HG03442 (cell line): ENCODE results near the gene USB1.

Experiments used
- ATAC-seq: cut with Tn5 transposase; IDR thresholded peaks from one replicate; pipeline ENCODE4 v1.9.1; 2021; ENCODE audit warnings: mild to moderate bottlenecking, moderate library complexity; ENCODE audit not compliant: unreplicated experiment

USB1 gene

DNA sequence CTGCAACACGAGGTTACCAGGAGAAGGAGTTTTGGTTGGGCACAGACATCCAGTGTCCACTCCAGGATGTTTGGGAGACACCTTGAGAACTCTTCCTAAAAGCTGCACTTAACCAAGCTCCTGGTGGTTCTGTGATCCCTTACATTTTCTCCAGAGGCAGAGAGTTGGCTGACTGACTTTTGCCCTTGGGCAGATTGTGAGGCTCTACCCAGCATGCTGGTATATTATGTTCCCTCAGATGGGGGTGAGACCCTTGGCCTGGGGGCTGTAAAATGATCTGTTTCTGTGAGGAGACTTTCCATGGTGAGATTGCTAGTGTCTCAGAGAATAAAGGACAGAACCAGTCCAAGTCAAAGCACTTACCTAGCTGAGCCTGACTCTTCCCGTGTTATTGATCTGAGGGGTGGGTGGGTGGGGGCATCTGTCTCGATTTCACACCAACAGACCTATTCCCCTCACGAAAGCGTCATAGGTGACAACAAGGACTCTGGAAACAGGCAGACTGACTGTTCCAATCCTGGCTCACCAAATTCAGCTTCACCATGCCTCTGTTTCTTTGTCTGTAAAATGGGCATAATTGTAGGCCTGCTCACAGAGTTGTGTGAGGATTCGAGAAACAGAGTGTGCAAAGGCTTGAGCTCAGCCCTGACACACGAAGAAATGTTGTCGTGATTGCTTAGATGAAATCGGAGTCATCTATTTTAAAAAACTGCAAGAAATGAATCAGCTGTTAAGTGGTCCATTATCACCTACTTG lies 12.2 kb downstream of the USB1 start:
- no peak for ATAC-seq

DNA sequence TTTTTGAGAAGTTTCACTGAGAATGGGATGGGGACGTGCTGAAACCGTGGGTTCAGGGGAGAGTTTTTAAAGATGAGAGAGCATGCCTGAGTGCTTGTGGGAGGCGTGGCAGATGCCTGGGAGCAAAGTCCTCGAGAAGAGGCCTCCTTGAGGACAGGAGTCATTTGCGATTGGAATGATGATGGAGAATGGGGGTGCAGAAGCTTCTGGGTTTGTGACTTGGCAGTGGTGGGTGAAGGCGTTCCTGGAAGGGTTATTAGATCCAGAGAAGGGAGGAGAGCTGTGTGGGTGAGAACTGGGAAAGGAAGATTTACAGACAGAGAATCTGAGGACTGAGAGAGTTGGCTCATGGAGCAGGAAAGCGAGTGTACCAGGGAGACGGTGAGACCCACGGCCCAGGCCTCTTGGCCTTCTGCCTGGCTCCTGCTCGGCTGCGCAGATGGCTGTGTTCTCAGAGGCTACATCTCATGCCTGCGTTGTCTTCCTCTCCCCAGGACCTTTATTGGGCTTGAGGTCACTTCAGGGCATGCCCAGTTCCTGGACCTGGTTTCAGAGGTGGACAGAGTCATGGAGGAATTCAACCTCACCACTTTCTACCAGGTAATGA lies 15.7 kb downstream of the USB1 start:
- no peak for ATAC-seq

DNA sequence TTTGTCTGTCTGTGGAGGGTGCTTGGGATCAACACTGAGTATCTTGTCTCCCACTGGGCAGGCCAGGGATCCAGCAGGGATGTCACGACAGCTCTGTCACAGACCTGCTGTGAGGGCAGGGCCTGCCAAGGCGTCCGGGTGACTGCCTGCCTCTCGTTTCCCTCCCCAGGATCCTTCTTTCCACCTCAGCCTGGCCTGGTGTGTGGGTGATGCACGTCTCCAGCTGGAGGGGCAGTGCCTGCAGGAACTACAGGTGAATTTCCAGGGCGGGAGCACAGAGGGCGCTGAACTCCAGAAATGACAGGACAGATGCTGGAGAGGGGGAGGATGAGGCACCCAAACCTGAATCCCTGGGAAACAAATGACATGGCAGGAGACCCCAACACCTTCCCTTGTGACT lies 17.6 kb downstream of the USB1 start:
- no peak for ATAC-seq

DNA sequence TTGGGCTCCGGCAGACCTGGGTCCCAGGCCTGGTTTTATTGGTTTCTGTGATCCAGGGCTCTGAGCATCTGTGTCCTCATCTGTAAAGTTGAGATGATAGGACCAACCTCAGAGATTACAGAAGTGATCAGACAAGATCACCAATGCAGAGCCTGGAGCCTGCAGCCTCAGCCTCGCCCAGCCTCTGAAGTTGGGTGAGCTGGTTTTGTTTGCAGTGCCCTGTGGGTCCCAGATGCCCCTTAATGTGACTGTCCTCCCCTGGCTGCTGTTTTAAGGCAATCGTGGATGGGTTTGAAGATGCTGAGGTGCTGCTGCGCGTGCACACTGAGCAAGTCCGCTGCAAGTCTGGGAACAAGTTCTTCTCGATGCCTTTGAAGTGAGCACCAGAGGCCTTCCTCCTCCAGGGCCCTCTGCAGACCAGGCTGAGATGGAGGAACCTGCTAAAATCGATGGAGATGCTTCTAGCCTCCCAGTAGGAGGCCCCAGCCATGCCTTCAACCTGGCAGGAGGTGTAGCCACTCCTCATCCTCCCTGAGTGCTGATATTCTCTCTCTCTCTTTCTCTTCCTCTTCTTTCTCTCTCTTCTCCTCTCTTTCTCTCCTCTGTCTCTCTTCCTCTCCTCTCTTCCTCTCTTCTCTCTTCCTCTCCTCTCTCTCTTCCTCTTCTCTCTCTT lies 18.8 kb downstream of the USB1 start:
- no peak for ATAC-seq

DNA sequence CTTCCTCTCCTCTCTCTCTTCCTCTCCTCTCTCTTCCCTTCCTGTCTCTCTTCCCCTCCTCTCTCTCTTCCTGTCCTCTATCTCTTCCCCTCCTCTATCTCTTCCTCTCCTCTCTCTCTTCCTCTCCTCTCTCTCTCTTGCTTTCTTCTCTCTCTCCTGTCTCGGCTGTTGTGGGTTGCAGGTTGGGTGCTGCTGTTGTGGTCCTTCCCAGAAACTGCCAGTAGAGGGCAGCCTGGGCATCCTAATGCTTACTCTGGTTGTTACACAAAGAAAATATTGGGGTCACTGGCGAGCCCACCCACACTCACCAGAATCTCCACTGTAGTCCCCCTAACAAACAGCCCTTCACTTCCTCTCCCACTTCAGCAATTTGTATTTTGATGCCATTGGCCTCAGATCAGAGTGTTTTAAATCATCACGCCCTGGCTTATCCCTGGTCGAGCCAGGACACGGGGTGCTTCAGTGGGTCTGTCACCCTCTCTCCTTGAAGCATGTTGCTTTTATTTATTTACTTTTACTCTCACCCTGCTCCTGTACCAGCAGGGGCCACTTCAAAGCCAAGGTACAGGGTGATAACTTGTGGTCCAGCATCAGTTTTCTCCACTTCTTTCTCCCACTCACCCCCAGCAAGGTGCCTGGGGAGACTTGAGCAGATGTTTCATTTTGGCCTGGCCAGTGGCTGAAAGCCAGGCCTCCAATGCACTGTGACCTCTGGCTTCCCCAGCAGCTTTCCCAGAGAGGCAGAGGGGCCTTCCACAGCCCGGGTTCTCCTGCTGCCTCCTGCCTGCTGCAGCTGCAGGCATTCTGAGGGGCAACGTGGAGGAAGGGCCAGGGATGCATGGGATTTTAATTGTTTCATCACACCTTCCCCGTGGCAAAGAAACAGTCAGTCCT lies 19.7 kb downstream of the USB1 start:
- no peak for ATAC-seq

DNA sequence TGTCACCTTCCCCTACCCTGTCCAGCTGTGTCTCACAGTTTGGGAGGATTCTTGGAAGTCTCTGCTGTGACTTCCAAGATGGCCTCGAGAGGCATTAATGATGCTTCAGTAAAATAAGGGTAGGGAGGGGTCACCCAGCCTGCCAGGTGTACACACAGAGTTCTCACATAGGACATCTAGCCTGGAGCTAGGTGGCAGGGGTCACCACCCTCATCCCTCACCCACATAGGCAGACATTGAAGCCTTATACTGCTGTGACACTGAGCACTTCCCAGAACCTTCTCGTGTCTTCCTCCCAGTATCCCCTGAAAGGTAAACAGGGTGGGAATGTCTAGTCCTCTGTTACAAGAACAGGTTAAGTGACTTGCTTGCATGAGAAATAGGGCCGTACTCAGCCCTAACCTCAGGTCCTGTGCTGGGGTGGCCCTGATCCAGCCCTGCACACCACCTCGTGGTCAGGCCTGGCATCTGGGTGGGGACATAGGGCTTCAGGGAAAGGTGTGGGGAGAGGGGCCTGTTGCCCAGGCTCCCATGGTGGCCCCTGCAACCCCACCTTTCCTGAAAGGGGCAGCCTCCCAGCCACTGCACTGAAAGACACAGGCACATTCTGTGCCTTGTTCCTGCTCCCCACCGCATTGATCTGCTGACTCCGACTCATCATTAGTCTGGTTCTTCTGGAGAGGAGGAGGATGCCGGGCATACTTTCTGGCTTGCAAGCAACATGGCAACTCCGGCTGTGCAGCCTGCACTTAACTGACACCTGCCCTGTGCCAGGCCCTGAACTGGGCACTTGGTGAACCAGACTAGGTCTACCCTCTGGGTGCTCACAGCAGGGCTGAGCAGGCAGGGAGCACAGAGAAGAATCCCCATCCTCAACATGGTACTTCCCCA lies 20.7 kb downstream of the USB1 start:
- no peak for ATAC-seq

DNA sequence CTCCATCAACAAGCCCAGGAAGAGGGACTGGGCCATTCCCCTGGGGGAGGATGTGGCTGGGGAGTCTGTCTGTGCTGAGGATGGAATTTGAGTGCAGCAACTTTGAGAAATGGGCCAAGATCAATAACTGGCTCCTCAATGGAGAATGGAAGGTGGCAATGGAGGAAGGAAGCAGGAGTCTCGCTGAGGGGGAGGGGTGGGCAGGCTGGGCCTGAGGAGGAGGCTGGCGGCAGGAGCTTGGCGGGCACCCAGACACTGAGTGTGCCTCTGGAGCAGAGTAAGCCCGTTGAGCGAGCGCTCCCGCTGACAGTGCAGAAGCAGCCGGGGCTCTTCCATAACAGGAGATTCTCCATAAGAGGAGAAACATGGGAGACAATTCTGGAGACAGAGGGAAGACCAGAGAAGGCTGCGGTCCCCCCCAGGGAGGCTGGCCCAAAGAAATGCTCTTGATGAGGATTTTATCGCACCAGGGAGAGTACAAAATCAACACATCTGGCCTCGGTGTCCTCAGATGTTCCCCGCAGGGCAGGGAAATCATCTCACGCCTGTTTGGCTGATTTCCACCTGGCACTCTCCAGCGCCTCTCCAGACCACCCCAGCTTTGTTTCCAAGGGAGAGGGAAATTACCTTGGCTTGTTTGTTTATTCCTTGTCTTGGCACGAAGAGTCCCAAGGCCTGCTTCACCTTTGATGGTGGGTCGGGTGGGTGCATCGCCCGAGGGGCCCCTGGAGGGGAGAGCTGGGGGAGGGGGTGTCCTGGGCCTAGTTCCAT lies 21.6 kb downstream of the USB1 start:
- no peak for ATAC-seq

DNA sequence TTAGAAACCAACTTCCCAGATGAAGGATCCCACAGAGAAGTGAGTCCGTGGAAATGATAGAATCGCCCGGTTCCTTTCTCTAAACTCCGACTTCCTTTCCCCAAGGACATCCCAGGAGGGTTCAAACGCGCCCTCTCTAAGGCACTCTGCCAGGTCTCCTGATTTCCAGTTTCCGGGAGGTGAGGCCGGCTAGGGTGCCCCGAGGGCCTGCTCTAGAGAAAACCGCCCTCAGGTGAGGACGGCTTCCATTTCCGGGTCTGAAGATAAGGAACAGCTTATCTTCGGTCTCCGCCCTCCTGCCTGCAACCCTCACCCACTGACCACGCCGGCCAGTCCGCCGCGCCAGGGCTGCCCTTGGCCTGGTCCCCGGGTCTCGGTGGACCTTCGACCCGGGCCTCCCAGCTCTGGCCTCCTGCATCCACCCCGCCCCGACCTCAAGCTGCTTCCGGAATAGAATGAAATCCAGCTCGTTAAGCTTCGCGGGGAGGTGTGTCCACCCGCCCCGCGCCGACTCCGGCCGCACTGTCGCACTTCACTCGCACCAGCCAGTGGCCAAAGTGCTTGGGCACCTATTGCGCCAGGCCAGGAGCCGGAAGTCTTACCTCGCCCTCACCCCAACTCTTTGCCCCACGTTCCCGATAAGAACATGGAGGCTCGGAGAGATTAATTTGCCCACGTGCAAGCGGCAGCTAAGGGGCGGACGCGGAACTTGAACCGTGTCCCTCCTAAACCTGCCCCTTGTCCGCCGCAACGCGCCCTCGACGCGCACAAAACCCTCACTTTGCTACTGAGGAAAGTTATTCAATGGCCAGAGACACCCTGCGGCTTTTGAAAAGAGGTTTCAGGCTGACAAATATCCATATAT lies 23.5 kb downstream of the USB1 start:
- no peak for ATAC-seq

DNA sequence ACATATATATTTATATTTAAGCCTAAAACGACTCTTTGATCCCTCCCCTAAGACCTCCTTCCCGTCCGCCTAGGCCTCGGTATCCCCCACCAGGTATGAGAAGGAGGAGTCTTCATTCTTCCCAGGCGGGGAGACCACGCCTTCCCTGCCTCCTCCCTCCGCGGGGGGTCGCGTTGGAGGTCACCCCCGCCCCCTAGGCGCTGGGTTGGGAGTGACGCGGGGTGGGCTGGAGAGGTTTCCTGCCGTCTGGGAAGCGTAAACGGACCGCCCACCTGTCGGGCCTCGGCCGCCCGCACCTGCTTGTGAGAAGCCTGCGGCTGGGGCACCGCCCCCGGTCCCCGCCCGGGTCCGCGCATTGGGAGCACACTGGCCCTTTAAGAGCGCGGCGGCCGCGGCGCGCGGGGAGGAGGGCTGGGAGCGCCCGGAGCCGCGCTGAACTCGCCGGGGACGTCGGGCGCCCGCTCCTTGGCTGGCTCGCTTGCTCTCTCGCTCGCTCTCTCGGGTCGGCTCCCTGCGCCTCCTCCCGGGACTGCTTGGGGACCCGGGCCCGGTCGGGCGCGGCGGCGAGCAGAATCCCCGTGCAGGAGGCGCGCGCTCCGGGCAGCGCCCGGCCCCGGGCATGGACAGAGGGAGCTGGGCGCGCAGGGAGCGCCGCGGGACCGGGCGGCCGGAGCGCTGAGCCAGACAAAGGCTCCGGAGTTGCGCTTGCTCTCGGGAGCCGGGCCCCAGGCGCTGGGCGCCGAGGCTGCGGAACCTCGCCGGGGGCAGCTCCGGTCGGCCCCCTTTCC lies 24.3 kb downstream of the USB1 start, which contains the start of gene MMP15:
MMP15 (plus strand) TSS at position 404 of the 788 bp plus-strand sequence. CDS start 597 bp downstream, outside the sequence.
- ATAC-seq, result peak; percentile 65

DNA sequence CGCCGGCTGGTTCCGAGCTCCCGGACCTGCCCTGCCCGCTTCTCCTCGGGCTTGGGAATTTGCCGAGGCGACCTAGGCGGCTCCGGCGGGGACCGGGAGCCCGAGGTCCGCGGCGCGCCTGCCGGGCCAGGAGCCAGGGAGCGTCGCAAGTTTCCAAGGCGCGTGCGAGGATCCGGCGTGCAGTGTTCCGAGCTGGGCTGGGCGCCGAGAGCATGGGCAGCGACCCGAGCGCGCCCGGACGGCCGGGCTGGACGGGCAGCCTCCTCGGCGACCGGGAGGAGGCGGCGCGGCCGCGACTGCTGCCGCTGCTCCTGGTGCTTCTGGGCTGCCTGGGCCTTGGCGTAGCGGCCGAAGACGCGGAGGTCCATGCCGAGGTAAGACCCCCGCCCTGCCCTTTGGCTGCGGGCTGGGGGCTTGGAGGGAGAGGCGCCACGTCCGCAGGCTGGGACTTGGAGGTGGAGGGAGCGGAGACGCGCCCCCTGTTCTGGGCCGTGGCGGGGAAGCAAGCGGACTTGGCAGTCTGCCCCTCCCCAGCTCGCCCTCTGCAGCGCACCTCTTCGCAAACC lies 25.0 kb downstream of the USB1 start:
- peak; percentile 3 for ATAC-seq

DNA sequence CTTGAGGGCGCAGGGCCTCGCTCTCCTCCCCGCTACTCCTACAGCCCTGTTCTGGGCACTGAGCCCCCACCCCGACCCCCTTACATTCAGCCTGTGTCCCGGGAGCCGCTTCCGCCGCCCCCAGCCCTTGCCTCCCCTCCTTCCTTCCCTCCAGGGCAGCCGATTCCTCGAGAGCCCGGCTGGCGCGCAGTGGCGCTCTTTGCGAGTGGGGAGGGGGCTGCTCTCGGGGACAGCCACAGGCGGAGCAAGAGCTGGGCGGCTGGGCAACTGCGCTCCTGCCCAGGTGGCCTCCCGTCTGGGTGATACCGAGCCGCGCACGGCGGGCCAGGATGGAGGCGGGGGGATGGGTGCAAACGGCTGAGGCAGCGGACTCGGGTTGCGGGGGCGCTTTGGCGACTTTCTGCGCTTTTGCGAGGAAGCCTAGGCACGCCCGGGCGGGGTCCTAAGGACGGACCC lies 25.5 kb downstream of the USB1 start:
- no peak for ATAC-seq

DNA sequence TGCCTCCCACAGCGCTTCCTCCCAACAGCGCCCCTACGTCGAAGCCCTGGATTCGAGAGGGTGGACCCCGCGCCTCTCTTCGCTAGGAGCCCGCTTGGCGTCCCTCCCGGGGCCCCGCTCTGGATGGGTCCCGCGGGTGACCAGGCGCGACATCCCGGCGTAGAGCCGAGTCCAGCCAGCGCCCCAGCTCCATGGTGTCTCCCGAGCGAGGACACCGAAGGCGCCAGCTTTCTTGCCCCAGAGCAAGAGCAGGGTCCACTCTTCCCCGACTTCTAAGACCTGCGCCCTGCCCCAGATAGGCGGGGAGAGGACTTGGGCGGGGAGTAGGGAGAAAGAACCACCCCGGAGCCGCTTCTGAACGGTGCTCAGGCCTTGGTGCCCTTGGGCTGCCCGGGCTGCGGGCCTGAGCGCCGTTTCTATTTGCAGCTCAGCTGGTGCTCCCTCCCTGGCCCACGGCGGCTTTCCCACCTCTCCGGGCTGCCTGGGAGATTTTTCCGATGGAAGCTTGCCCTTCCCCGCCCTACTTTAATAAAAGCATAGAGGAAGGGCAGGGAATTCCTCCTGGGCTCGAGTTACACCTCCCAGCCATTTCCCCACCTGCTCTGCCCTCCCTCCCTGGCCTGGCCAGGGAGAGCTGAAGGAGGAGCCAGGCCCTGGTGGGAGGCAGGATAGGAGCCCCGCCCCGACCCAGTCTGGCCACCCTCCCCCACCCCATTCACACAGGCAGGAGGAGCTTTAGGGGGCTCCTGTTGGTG lies 26.1 kb downstream of the USB1 start:
- ATAC-seq, result no peak

DNA sequence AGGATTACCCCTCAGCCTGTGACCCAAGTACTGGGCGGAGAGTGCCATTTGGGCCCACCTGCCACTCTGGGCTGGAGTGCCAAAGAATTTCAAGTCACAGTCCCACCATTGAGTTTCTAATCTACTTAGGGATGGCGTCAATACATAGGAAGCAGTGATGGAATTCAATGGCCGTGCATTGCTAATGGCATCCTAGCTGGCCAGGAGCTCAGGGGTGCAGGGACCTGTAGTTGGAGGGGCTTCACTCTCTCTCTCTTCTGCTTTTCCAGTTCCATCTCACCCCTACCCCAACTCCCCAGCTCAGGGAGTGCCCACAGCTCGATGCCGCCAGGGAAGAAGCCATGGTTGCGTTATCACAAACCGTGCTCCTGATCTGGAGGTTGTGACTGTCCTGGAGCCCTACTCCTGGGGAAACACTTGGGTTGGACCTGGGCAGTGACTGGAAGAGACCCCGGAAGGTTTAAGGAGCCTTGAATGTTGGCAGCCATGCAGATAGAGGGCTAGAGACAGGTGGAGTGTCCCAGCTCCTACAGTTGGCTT lies 26.8 kb downstream of the USB1 start:
- no peak for ATAC-seq

DNA sequence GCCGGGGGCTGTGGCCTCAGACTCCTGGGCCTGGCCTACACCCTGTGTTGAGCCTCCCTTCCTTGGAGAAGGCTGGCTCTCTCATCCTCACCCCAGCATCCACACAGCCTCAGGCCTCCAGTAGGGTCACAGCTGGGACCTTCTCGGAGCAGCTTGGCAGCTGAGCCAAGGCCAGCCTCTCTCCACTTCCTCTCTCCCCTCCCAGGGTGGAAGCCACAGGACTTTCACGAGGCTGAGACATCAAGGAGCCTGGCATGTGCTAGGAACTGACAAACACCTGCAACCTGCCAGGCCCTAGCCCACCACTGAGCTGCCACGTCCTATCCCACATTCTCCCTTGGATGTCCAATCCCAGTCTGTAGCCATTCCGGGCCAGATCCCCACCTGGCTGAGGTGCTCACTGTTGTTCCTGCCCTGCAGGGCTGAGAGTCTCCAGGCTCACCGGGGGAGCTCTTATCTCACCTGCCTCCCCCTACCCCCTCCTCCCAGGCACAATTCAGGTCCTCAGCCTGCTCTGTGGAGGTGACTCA lies 27.4 kb downstream of the USB1 start:
- no peak for ATAC-seq

DNA sequence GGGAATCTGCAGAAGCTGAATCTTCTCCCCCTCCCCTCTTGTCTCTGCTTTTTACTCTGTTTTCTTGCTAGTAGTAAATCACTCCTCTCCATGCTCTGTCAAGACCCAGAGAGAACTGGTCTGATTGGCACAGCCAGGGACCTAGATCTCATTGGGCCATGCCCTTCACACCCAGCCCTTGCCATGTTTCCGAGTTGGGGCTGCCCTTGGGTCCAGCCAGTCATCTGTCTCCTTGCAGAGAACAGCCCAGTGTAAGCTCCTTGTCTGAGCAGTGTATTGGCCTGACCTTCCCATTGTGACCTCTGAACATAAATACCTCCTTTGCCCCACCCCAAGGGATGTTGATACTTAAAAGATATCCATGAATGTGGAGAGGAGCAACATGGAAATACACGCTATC lies 28.2 kb downstream of the USB1 start:
- no peak for ATAC-seq
